ENCODE data around the gene DNAJB6. TPM values are rescaled to one million over a fixed set of nuclear protein-coding genes. Genes with fewer than 3 reads are reported as not detected.

DNAJB6 gene
- total RNA-seq (100 to 1,000 TPM; 120 to 145 (median 129) TPM), polyA plus RNA-seq (10 to 100 TPM; 71.5 to 93.9 (median 93.4) TPM)

DNA sequence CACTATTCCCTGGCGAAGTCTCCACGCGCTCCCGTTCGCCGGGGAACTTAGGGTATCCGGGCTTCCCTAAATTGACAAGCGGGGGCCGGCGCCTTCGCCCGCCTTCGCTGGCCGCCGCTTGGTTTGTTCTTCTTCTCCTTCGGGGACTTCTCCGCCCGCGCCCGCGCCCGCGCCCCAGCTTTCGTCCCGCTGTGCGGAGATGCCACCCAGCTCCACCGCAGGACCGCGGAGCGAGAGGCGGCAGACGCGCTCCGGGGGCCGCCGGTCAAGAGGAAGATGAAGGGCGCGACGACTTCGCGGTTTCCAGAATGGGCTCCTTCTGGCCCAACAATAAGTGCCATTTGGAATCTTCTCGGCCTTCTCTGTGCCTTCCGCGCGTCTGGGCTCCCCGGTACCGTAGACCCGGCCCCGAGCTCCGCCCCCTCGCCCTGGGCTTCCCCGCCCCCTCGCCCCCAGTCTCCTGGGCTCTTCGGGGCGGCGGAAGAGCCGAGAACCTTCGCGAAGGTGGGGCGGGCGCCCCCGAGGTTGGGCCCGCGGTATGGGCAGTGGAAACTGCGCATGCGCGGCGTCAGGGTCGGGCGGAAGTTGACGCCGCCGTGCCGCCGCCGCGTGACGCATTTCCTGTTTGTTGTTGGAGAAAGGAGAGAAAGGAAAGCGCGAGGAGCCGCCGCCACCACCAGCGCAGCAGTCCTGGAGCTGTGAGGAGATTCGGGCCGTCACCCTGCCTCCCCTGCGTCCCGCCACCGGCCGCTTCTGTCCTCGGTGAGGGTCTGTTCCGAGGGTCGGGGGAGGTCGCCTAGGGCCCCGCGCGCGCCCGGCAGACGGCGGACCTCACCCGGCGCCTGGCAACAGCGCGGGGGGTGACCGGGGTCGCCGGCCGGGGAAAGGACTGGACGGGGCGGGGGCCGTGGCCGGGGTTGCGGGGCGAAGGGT is at the start of gene DNAJB6:
TSS of gene DNAJB6 (plus strand) at position 622 of the 933 bp plus-strand sequence. CDS start 21,569 bp downstream, outside the sequence.
- Histone ChIP-seq H3K4me3 (peak within 1 kb of the TSS; percentile 68 to 93 (median 90)), H3K4me1 (peaks cover 2 to 45% (median 39%) of the 10 kb centered on the region in 4 donors), H3K36me3 (no peaks in the 10 kb centered on the region), H3K27me3 (no peaks in the 10 kb centered on the region), H3K9me3 (no peaks in the 10 kb centered on the region), H3K27ac (peak within 1 kb of the TSS; percentile 97 to 100 (median 99))
- TF ChIP-seq POLR2A (IDR thresholded peaks at IDR 0.05) (peak; percentile 84 to 92), EP300 (IDR thresholded peaks at IDR 0.05) (peak in 2 of 4 donors; percentile 36 to 93), POLR2AphosphoS5 (IDR thresholded peaks at IDR 0.05) (peak; percentile 97 to 99 (median 98))
- TF ChIP-seq, protein P1, sequence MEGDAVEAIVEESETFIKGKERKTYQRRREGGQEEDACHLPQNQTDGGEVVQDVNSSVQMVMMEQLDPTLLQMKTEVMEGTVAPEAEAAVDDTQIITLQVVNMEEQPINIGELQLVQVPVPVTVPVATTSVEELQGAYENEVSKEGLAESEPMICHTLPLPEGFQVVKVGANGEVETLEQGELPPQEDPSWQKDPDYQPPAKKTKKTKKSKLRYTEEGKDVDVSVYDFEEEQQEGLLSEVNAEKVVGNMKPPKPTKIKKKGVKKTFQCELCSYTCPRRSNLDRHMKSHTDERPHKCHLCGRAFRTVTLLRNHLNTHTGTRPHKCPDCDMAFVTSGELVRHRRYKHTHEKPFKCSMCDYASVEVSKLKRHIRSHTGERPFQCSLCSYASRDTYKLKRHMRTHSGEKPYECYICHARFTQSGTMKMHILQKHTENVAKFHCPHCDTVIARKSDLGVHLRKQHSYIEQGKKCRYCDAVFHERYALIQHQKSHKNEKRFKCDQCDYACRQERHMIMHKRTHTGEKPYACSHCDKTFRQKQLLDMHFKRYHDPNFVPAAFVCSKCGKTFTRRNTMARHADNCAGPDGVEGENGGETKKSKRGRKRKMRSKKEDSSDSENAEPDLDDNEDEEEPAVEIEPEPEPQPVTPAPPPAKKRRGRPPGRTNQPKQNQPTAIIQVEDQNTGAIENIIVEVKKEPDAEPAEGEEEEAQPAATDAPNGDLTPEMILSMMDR (IDR thresholded peaks at IDR 0.05): no peak
- intact Hi-C loops (cut with DNase I): loop anchor here (1.0 to 10.0 kb wide), 5 partner anchors 51 to 442 kb away; partner anchors contain the start of genes LMBR1, NOM1 and UBE3C
- 1 to 3% methylated on average over 114 of the region's 114 CpGs for WGBS, 2 donors
- peak; percentile 96 for DNase-seq

DNA sequence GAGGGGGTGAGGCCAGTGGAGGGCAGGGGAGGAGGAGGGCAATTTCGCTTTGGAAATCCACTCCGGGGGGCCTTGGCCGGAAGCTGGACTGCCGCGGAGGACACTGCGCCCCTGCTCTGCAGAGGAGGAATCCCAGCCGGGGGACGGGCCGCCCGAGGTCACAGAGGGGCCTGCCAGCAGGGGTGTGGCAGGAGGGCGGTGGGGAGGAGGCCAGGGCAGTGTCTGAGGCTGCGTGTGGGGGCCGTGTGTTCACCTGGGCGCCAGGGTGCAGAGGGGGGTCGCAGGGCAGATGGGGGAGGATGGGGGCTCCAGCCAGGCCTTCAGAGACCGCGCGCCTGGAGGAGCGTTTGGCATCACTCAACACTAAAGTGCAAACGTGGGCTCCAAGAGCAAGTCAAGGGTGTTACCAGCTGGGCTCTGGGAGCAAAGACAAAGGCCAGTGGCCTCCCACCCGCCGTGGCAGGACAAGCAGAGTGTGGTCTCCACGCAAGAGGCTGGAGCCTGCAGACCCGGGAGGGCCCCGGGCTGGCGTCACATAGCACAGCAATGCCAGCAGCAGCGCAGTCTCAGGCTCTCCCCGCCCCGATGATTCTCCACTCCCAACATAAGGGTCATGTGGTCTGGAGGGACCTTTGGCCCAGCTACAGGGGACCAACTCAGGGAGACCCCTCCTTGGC is 45.3 kb upstream of the DNAJB6 start:
- H3K4me1 ChIP-seq: no peaks in the 10 kb centered on the region
- WGBS, 2 donors: 87 to 90% methylated on average over 29 of the region's 29 CpGs
- peaks cover 0 to 3% (median 0%) of the 10 kb centered on the region in 3 donors for H3K27me3 ChIP-seq
- H3K9me3 ChIP-seq: no peaks in the 10 kb centered on the region
- no peaks in the 10 kb centered on the region for H3K36me3 ChIP-seq
- H3K4me3 ChIP-seq: no peak overlapping the region
- no peak overlapping the region for H3K27ac ChIP-seq
- no peak for TF ChIP-seq POLR2A (IDR thresholded peaks at IDR 0.05)
- TF ChIP-seq POLR2AphosphoS5 (IDR thresholded peaks at IDR 0.05): no peak
- TF ChIP-seq, protein P1 (IDR thresholded peaks at IDR 0.05): no peak
- TF ChIP-seq EP300 (IDR thresholded peaks at IDR 0.05): no peak
- DNase-seq: no peak
- intact Hi-C loops (cut with DNase I): no loop called here

DNA sequence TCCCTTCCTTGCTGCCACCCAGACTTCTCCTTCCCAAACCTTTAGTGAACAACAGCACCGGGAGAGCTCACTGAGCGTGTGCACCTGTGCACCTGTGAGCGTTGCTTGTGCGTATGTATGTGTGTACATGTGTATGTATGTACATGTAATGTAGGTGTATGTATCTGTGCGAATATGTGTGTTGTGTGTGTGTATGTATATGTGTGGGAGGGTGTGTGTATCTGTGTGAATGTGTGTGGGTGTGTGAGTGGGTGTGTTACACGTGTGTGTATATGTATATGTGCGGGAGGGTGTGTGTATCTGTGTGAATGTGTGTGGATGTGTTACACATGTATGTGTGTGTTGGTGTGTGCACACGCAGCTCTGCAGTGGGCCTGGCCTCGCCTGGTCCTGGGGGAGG is 44.5 kb upstream of the DNAJB6 start:
- TF ChIP-seq POLR2AphosphoS5 (IDR thresholded peaks at IDR 0.05) (no peak), EP300 (IDR thresholded peaks at IDR 0.05) (no peak), POLR2A (IDR thresholded peaks at IDR 0.05) (no peak)
- TF ChIP-seq, protein P1 (IDR thresholded peaks at IDR 0.05): no peak
- Histone ChIP-seq H3K9me3 (no peaks in the 10 kb centered on the region), H3K4me1 (no peaks in the 10 kb centered on the region), H3K4me3 (no peak overlapping the region), H3K27ac (no peak overlapping the region), H3K36me3 (no peaks in the 10 kb centered on the region), H3K27me3 (peaks cover 0 to 3% (median 0%) of the 10 kb centered on the region in 3 donors)
- intact Hi-C loops (cut with DNase I): no loop called here
- WGBS, 2 donors: 67 to 88% methylated on average over 9 of the region's 9 CpGs
- no peak for DNase-seq

DNA sequence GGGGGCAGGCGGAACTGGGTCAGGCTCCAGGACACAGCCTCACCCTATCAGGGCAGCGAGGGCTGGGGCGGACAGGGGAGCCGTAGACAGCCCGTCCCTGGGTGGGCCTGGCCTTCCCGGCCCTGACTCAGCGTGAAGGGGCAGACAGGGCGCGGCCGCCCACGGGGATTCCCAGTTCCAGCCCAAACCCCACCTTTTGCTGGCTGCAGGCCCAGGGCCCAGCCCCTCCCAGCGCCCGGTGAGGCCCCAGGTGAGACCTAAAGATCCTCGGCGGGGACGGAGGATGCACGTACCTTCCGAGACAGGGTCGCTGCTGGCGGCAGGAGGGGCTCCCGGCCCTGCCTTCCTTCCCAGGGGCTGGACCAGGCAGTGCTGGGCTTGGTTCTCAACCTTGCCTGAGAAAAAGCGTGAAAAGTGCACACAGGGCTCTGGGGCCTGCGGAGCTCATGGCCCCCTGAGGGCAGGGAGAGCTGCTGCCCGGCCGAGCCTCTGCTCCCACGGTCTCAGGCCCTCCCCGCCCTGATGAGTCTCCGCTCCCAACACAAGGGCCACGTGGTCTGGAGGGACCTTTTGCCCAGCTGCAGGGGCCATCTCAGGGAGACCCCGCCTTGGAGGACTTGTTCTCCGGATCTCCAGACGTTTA is 43.9 kb upstream of the DNAJB6 start:
- H3K27ac ChIP-seq: no peak overlapping the region
- no peak overlapping the region for H3K4me3 ChIP-seq
- H3K27me3 ChIP-seq: peaks cover 0 to 3% (median 0%) of the 10 kb centered on the region in 3 donors
- DNase-seq: no peak
- no peaks in the 10 kb centered on the region for H3K36me3 ChIP-seq
- no peaks in the 10 kb centered on the region for H3K9me3 ChIP-seq
- WGBS, 2 donors: 16 to 66% methylated on average over 32 of the region's 32 CpGs
- TF ChIP-seq EP300 (IDR thresholded peaks at IDR 0.05) (no peak), POLR2A (IDR thresholded peaks at IDR 0.05) (no peak), POLR2AphosphoS5 (IDR thresholded peaks at IDR 0.05) (no peak)
- TF ChIP-seq, protein P1 (IDR thresholded peaks at IDR 0.05): no peak
- intact Hi-C loops (cut with DNase I): no loop called here
- H3K4me1 ChIP-seq: no peaks in the 10 kb centered on the region
